Measurements from ENCODE around the gene PUDP. TPM values are rescaled to one million over a fixed set of nuclear protein-coding genes. Genes with fewer than 3 reads are reported as not detected.
A peak's percentile ranks its signal among the peaks of the same experiment; 100 is the strongest.

Gene PUDP
- total and polyA plus RNA-seq, 8 donors: 3.3 to 20.2 (median 8.7) TPM

GRCh38 chrX:7149411-7149810 is 1.5 kb upstream of the PUDP start:
- FAIRE-seq (no peak), DNase-seq (no peak), ATAC-seq (no peak)
- WGBS, 2 donors: 72 to 78% methylated on average over 5 of the region's 5 CpGs
- no peaks in the 10 kb centered on the region for H3K36me3 ChIP-seq
- H3K9me3 ChIP-seq: no peaks in the 10 kb centered on the region
- H3K4me3 ChIP-seq: no peak overlapping the region
- H3K27me3 ChIP-seq: no peaks in the 10 kb centered on the region
- H3K27ac ChIP-seq: no peak overlapping the region
- H3K4me1 ChIP-seq: peaks cover 0 to 22% (median 9%) of the 10 kb centered on the region in 3 donors
- TF ChIP-seq CTCF (IDR thresholded peaks at IDR 0.05): no peak
- intact Hi-C loops (cut with DNase I): no loop called here

GRCh38 chrX:7147413-7147977 is 458 bp downstream of the PUDP start, which contains the start of gene STS:
Gene STS (plus strand): TSS chrX:7147712. CDS start chrX:7253200, 105,488 bp downstream.
- intact Hi-C loops (cut with DNase I): no loop called here
- DNase-seq (peak; percentile 9 to 79 (median 51)), FAIRE-seq (no peak), ATAC-seq (peak; percentile 47 to 66 (median 50))
- peaks cover 0 to 22% (median 9%) of the 10 kb centered on the region in 3 donors for H3K4me1 ChIP-seq
- no peaks in the 10 kb centered on the region for H3K27me3 ChIP-seq
- no peak for TF ChIP-seq CTCF (IDR thresholded peaks at IDR 0.05)
- H3K27ac ChIP-seq: peak within 1 kb of the TSS; percentile 66 to 93 (median 92)
- 0% methylated on average over 25 to 60 of the region's 61 CpGs for WGBS, 2 donors
- H3K9me3 ChIP-seq: no peaks in the 10 kb centered on the region
- H3K36me3 ChIP-seq: no peaks in the 10 kb centered on the region
- H3K4me3 ChIP-seq: peak within 1 kb of the TSS; percentile 67 to 92 (median 80)

- FAIRE-seq: no peak
- 8 to 12% methylated on average over 13 of the region's 13 CpGs for WGBS, 2 donors
- H3K9me3 ChIP-seq: no peaks in the 10 kb centered on the region
- intact Hi-C loops (cut with DNase I): no loop called here
- H3K4me3 ChIP-seq: peak overlapping the region; percentile 67 to 92 (median 80)
- H3K36me3 ChIP-seq: no peaks in the 10 kb centered on the region
- DNase-seq: peak in 2 of 6 donors; percentile 34 to 61
- peak overlapping the region; percentile 66 to 93 (median 92) for H3K27ac ChIP-seq
- H3K27me3 ChIP-seq: no peaks in the 10 kb centered on the region
- no peak for TF ChIP-seq CTCF (IDR thresholded peaks at IDR 0.05)
- peak; percentile 6 to 37 (median 23) for ATAC-seq
- peaks cover 0 to 22% (median 9%) of the 10 kb centered on the region in 3 donors for H3K4me1 ChIP-seq
Observed at GRCh38 chrX:7146703-7147412, 1.1 kb downstream of the PUDP start.

GRCh38 chrX:7146020-7146702 is 1.8 kb downstream of the PUDP start:
- Histone ChIP-seq H3K36me3 (no peaks in the 10 kb centered on the region), H3K4me3 (no peak overlapping the region), H3K9me3 (no peaks in the 10 kb centered on the region), H3K27me3 (no peaks in the 10 kb centered on the region), H3K27ac (peak overlapping the region in 3 of 4 donors; percentile 22 to 93 (median 92)), H3K4me1 (peaks cover 0 to 22% (median 9%) of the 10 kb centered on the region in 3 donors)
- TF ChIP-seq CTCF (IDR thresholded peaks at IDR 0.05): no peak
- DNase-seq: no peak
- no peak for ATAC-seq
- intact Hi-C loops (cut with DNase I): no loop called here
- peak; percentile 45 for FAIRE-seq
- WGBS, 2 donors: 56 to 58% methylated on average over 3 of the region's 3 CpGs

Measured in pancreas (tissue), 10 donors.